ENCODE measurements around the gene ENOX2.

The ENOX2 gene

GRCh38 chrX:130592204-130592603 lies 310.8 kb downstream of the ENOX2 start:
- no peak for TF ChIP-seq CTCF (IDR thresholded peaks at IDR 0.05; ENCODE audit: borderline replicate concordance, insufficient read depth, low read depth, low read length)
- no peak overlapping the region for H3K4me3 ChIP-seq (ENCODE audit: low read depth, low read length)

- no peak overlapping the region for H3K4me3 ChIP-seq (ENCODE audit: low read depth, low read length)
- TF ChIP-seq CTCF (IDR thresholded peaks at IDR 0.05; ENCODE audit: borderline replicate concordance, insufficient read depth, low read depth, low read length), result no peak
These were observed 324.1 kb downstream of the ENOX2 start for GRCh38 chrX:130578906-130579305.

- no peak overlapping the region for H3K4me3 ChIP-seq (ENCODE audit: low read depth, low read length)
- no peak for TF ChIP-seq CTCF (IDR thresholded peaks at IDR 0.05; ENCODE audit: borderline replicate concordance, insufficient read depth, low read depth, low read length)
These were observed 325.6 kb downstream of the ENOX2 start for GRCh38 chrX:130577431-130577830.

- no peak overlapping the region for H3K4me3 ChIP-seq (ENCODE audit: low read depth, low read length)
- TF ChIP-seq CTCF (IDR thresholded peaks at IDR 0.05; ENCODE audit: borderline replicate concordance, insufficient read depth, low read depth, low read length), result peak; percentile 87
These were observed 327.1 kb downstream of the ENOX2 start for GRCh38 chrX:130575831-130576389.

Measured in GM12875 (cell line).